ENCODE results near the gene UBE2K.
"Not testable (repeated sequence)": the region's sequence is repeated elsewhere in the genome, so short reads cannot be mapped to it uniquely, and the experiment has no call there.

The UBE2K gene

DNA sequence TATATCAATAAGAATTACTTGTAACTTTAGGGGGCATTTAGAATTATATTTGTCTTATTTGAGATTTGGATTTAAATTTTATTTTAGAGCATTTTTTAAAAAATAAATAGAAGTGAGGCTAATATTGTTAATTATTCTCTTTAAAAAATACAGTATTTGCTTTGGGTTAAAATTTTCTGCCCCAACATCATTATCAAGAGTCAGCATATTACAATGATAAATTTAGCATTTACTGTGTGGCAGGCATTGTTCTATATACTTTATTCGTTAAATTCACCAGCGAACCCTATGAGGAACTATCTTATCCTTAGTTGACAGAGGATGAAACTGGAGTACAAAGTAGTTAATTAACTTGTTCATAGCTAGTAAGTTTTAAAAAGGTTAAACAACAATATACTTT lies 34.0 kb downstream of the UBE2K start:
- no peak for DNase-seq

DNA sequence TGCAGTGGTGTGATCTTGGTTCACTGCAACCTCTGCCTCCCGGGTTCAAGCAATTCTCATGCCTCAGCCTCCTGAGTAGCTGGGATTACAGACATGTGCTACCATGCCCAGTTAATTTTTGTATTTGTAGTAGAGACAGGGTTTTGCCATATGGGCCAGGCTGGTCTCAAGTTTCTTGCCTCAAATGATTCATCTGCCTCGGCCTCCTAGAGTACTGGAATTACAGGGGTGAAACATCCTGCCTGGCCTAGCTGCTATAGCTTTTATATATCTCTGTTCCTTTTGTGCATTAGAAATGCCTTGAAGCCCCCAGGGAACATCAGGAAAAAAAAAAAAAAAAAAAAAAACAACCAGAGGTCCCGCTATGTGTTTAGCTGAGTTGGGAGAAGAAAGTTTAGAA lies 34.8 kb downstream of the UBE2K start:
- DNase-seq = no peak

DNA sequence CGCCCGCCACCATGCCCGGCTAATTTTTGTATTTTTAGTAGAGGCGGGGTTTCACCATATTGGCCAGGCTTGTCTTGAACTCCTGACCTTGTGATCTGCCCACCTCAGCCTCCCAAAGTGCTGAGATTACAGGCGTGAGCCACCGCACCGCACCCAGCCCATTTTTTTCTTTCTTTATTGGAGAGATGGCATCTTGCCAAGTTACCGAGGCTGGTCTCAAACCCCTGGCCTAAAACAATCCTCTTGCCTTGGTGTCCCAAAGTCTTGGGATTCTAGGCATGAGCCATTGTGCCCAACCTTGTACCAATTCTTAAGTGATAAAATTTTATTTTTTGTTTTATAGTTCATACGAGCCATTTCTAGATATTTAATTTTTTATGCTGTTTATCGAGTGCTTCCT lies 41.7 kb downstream of the UBE2K start:
- not testable (repeated sequence) for DNase-seq

GRCh38 chr4:39741401-39741800 lies 43.5 kb downstream of the UBE2K start:
- no peak for DNase-seq

- no peak for DNase-seq
Measured at GRCh38 chr4:39745920-39746319, 48.0 kb downstream of the UBE2K start.

- no peak for DNase-seq
Measured at GRCh38 chr4:39750216-39750615, 52.3 kb downstream of the UBE2K start.

GRCh38 chr4:39754309-39754708 lies 56.4 kb downstream of the UBE2K start:
- DNase-seq = no peak

DNA sequence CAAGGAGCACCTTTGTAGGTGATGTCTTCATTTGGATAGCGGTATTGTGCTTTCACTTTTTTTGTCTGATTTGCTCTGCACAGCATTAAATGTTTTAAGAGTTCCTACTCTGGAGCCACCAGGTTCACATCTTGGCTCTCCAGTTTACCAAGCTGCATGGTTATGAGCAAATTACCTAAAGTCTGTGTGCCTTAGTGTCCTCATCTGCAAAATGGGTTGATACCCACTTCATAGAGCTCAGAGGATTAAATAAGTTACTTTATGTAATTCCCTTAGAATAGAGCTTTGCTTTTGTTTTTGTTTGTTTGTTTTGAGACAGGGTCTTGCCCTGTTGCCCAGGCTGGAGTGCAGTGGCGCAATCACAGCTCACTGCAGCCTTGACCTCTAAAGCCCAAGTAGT lies 58.2 kb downstream of the UBE2K start:
- DNase-seq = no peak

GRCh38 chr4:39758176-39758575 lies 60.2 kb downstream of the UBE2K start:
- no peak for DNase-seq

GRCh38 chr4:39759569-39759968 lies 61.6 kb downstream of the UBE2K start:
- DNase-seq = no peak

DNA sequence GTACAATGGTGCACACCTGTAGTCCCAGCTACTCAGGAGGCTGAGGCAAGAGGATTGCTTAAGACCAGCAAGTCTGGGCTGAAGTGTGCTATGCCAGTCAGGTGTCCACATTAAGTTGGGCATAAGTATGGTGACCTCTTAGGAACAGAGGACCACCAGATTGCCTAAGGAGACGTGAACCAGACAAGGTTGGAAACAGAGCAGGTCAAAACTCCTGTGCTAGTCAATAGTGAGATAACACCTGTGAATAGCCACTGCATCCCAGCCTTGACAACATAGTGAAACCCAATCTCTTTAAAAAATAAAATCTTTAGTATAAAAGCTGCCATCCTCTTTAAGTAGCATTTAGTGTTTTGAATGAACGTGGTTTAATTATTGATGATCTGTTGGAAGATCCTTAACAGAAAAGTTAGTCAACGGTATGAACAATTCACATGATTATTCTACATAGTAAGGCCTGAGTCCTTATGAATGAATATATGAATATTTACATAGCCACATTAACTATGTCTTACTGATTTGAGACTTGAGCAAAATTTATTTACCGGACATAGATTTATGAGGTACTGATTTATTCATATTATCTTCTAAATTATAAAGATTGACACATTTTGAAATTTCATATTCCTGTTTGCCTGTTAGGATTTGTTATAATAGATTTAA lies 63.2 kb downstream of the UBE2K start:
- no peak for DNase-seq

- DNase-seq = no peak
Measured at GRCh38 chr4:39763714-39764572, 66.0 kb downstream of the UBE2K start.

- DNase-seq = no peak
Measured at GRCh38 chr4:39770005-39770404, 72.1 kb downstream of the UBE2K start.

GRCh38 chr4:39770471-39770870 lies 72.5 kb downstream of the UBE2K start:
- no peak for DNase-seq

- no peak for DNase-seq
Measured at GRCh38 chr4:39770969-39771724, 73.2 kb downstream of the UBE2K start.

DNA sequence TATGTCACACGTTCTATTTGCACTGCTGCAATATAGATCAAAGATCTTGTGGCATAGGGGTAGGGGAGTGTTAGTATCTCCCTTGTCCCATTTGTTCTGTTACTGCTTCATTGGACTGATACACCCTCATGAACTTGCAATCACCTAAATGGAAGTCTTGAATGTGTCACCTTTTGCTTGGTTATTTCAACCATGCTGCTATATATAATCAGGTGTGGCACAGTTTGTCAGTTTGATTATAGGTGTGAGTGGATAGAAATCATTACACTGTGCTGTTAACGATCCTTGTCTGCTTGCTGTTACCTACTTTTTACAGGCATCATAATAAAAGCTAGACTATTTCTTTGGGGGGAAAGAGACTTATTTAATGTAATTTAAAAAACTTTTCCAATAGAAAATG lies 84.1 kb downstream of the UBE2K start:
- not testable (repeated sequence) for DNase-seq

- no peak for DNase-seq
Measured at GRCh38 chr4:39785083-39785482, 87.1 kb downstream of the UBE2K start.

- no peak for DNase-seq
Measured at GRCh38 chr4:39786838-39787237, 88.9 kb downstream of the UBE2K start.

- no peak for DNase-seq
Measured at GRCh38 chr4:39792128-39792527, 94.2 kb downstream of the UBE2K start.

DNA sequence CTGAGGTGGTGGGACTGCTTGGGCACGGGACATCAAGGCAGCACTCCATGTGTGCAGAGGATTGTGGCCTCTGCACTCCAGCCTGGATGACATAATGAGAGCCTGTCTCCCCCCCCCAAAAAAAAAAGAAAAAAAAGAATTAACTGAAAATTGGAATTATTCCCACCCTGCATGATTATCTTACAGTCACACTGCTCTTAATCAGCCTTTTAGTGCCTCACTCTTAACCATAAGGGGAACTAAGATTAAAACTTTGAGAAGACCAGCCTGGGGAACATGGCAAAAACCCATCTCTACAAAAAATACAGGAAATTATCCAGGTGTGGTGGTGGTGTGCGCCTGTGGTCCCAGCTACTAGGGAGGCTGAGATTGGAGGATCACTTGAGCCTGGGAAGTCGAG lies 94.6 kb downstream of the UBE2K start:
- no peak for DNase-seq

GRCh38 chr4:39792976-39793375 lies 95.0 kb downstream of the UBE2K start:
- not testable (repeated sequence) for DNase-seq

DNA sequence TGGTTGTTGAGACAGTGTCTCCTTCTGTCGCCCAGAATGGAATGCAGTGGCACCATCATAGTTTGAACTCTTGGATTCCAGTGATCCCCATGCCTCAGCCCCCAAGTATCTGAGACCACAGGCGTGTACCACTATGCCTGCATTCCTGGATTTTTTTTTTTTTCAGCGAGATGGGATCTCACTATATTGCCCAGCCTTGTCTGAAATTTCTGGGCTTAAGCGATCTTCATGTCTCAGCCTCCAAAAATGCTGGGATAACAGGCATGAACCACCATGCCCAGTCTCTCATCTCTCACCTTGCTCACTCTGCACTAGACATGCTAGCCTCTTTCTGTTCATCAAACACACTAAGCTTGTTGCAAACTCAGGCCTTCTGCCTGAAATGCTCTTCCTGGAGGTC lies 104.1 kb downstream of the UBE2K start:
- no peak for DNase-seq

- no peak for DNase-seq
Measured at GRCh38 chr4:39808231-39808749, 110.4 kb downstream of the UBE2K start.
